HG03460 (cell line): Measurements from ENCODE around the gene PNPLA8.
"Not testable (repeated sequence)": the region's sequence is repeated elsewhere in the genome, so short reads cannot be mapped to it uniquely, and the experiment has no call there.

Experiments used
- ATAC-seq: cut with Tn5 transposase; IDR thresholded peaks from one replicate; pipeline ENCODE4 v1.9.1; 2021; ENCODE audit not compliant: unreplicated experiment

The PNPLA8 gene

GRCh38 chr7:108479751-108480150, 46.2 kb downstream of the PNPLA8 start:
- ATAC-seq = no peak

GRCh38 chr7:108479118-108479517, 46.8 kb downstream of the PNPLA8 start:
- ATAC-seq = no peak

- ATAC-seq = no peak
Measured at GRCh38 chr7:108468246-108468645, 57.7 kb downstream of the PNPLA8 start.

GRCh38 chr7:108467391-108467790, 58.5 kb downstream of the PNPLA8 start:
- no peak for ATAC-seq

GRCh38 chr7:108466322-108466721, 59.6 kb downstream of the PNPLA8 start:
- ATAC-seq = not testable (repeated sequence)

GRCh38 chr7:108464743-108465142, 61.2 kb downstream of the PNPLA8 start:
- ATAC-seq = no peak

- ATAC-seq = no peak
Measured at GRCh38 chr7:108463613-108464012, 62.3 kb downstream of the PNPLA8 start.

- no peak for ATAC-seq
Measured at GRCh38 chr7:108461840-108462239, 64.1 kb downstream of the PNPLA8 start.

GRCh38 chr7:108460964-108461363, 65.0 kb downstream of the PNPLA8 start:
- no peak for ATAC-seq

- no peak for ATAC-seq
Measured at GRCh38 chr7:108459922-108460551, 65.9 kb downstream of the PNPLA8 start.

- ATAC-seq = no peak
Measured at GRCh38 chr7:108457871-108458270, 68.1 kb downstream of the PNPLA8 start.

- ATAC-seq = no peak
Measured at GRCh38 chr7:108456845-108457540, 68.9 kb downstream of the PNPLA8 start.

- peak; percentile 56 for ATAC-seq
Measured at GRCh38 chr7:108455998-108456677, 69.8 kb downstream of the PNPLA8 start, which contains the start of gene NRCAM. TSS of gene NRCAM (minus strand) at chr7:108456436. CDS start at chr7:108240064, 216,372 bp downstream.

- ATAC-seq = peak; percentile 17
Measured at GRCh38 chr7:108455551-108455997, 70.4 kb downstream of the PNPLA8 start.

GRCh38 chr7:108454674-108455550, 71.0 kb downstream of the PNPLA8 start:
- no peak for ATAC-seq

- no peak for ATAC-seq
Measured at GRCh38 chr7:108454317-108454673, 71.6 kb downstream of the PNPLA8 start.

- no peak for ATAC-seq
Measured at GRCh38 chr7:108453320-108453719, 72.6 kb downstream of the PNPLA8 start.

GRCh38 chr7:108452707-108453106, 73.2 kb downstream of the PNPLA8 start:
- ATAC-seq = no peak

GRCh38 chr7:108451296-108451848, 74.6 kb downstream of the PNPLA8 start:
- no peak for ATAC-seq

GRCh38 chr7:108450160-108450559, 75.8 kb downstream of the PNPLA8 start:
- ATAC-seq = no peak

- ATAC-seq = no peak
Measured at GRCh38 chr7:108449521-108449920, 76.4 kb downstream of the PNPLA8 start.
